GM11168 (cell line): ENCODE data around the gene CSNK1D.
"Not testable (repeated sequence)": the region's sequence is repeated elsewhere in the genome, so short reads cannot be mapped to it uniquely, and the experiment has no call there.

Source experiments
- in situ Hi-C: fragments of 300-500 bp; cut with MboI; formaldehyde crosslinking; loops from one replicate; pipeline ENCODE4 v1.12.0; 2022; ENCODE audit warnings: low sequenced_read_pairs; ENCODE audit not compliant: unreplicated experiment

CSNK1D gene

DNA sequence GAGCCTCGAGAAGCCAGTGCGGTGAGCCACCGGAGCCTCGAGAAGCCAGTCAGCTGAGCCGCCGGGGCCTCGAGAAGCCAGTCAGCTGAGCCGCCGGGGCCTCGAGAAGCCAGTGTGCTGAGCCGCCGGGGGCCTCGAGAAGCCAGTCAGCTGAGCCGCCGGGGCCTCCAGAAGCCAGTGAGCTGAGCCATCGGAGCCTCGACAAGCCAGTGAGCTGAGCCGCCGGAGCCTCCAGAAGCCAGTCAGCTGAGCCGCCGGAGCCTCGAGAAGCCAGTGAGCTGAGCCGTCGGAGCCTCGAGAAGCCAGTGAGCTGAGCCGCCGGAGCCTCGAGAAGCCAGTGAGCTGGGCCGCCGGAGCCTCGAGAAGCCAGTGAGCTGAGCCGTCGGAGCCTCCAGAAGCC, 18.8 kb downstream of the CSNK1D start:
- in situ Hi-C loops, result not testable (repeated sequence)

DNA sequence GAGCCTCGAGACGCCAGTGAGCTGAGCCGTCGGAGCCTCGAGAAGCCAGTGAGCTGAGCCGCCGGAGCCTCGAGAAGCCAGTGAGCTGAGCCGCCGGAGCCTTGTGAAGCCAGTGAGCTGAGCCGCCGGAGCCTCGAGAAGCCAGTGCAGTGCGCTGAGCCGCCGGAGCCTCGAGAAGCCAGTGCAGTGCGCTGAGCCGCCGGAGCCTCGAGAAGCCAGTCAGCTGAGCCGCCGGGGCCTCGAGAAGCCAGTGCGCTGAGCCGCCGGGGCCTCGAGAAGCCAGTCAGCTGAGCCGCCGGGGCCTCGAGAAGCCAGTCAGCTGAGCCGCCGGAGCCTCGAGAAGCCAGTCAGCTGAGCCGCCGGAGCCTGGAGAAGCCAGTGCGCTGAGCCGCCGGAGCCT, 19.4 kb downstream of the CSNK1D start:
- in situ Hi-C loops, result not testable (repeated sequence)

DNA sequence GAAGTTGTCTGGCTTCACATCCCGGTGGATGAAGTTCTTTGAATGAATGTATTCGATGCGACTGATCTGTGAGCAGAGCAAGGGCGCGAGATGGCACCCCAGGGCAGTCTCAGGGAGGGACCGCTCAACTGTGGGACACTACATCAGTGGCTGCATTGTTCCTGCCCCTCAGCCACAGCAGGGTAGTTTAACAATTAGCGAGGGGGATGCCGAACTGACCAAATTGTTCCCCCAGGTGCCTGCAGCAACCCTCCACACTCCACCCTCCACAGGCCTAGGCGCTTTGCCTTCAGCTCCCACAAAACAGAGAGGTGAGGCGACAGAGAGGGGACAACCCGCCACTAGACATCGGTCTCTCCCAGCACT, 20.3 kb downstream of the CSNK1D start:
- in situ Hi-C loops, result no loop called here

DNA sequence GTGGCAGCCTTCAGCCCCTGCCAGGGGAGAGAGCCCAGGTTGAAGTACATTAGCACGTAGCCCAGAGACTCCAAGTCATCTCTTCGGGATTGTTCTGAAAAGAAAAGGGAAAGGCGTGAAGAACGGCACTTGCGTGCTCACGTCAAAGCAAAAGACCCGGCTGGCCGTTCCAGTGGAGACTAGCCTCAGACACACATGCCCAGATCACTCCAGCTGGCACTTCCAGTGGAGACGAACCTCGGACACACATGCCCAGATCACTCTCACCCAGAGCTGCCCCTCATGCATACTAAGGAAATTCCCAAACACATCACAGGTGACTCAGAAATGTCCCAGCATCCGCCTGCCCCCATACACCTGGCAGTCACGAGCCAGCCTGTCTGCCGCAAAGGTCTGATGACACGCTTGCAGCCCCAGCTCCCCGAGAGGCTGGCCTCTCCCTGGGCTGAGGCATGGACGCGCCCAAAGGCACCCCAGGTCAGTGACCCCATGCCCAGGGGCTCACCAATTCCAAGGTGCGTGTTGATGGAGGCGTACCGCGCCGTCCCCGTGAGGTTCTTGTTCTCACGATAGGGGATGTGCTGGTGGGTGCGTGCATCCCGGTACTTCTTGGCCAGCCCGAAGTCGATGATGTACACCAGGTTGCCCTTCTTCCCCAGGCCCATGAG, 20.9 kb downstream of the CSNK1D start:
- in situ Hi-C loops, result no loop called here

DNA sequence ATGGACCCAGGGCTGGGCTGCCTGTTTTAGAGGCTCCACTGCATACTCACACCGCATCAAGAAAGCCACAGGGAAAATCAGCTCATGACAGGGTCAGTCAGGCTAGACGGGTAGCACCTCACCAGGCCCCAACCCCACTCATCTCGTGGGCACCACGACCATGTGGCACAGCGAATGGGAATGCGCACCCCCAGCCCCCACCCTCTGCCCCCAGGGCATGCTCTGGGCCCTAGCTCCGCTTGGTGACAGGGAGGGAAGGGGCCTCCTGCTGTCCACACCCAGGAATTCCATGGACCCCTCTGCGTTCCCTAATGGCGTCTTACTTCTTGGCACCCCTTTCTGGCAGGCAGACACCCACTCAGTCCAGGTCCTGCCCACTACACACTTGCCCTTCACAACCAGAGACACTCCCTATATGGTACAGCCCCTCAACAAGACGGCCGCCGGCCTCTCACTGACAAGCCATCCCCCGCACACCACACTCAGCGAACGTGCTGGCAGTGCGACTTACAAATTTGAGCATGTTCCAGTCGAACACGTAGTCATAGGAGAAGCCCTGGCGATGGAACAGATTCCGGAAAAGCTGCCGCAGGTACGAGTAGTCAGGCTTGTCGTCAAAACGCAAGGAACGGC, 22.5 kb downstream of the CSNK1D start:
- in situ Hi-C loops, result no loop called here

DNA sequence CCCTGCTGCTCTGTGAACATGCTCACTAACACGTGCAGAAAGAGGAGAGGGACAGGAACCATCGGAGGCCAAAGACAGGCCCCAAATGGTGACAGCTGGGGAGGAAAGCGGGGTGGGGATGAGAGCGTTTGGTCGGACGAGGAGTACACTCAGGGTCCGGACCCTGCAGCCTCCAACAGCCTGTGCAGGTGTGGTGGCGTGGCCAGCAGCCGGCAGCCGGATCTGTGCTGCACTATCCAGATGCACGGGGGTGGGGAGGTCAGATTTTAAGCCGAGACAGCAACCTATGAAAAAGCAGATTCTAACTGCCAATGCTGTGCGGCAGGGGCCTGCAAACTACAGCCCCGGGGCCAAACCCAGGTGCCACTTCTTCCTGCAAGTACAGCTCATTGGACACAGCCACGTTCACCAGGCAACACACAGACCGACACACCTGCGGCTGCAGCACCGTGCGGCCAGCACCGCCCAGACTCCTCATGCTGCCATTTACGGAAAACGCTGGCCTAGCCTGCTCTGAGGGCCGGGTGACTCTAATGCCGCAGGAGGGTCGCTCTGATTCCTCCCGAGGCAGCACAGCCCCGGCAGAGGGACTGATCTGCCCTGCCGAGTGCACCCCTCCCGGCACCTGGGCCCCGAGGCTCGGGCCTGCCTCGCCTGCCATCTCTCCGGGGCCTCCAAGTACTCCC, 23.5 kb downstream of the CSNK1D start:
- in situ Hi-C loops, result no loop called here

DNA sequence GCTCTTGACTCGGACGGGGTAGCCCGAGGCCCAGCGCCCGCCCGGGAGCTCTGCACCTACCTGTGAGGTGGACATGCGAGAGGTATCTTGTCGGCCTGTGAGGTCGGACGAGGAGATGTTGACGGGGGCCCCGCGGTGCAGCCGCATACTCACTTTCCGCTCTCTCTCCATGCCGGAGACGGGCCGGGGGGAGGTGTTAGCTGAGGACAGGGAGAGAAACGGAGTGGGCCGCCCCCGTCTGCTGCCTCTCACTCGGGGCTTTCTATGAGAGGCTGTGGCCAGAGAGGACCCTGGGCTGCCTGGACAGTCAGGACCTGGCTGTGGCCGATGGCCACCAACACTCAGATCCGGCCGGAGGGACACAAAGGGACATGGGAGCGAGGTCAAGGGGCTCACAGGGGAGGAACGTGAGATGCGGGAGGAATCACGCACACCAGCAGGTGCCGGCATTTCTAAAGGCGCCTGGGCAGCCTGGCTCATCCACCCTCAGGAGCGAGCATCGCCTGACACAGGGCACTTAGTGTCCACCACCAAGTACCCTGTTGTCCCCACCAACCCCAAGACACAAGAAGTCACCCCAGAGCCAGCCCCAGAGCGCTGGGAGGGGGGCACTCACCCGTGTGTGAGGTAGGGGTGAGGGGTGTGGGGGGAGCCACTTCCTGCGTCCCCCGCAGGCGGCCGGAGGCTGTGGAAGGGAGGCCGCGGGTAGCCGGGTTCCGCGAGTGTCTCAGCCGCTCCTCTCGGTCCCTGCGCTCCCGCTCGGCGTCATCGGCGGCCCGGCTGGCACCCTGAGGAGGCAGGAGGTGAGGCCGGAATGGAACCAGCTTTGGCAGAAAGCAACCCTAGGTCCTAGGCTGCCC, 24.5 kb downstream of the CSNK1D start:
- in situ Hi-C loops, result no loop called here

DNA sequence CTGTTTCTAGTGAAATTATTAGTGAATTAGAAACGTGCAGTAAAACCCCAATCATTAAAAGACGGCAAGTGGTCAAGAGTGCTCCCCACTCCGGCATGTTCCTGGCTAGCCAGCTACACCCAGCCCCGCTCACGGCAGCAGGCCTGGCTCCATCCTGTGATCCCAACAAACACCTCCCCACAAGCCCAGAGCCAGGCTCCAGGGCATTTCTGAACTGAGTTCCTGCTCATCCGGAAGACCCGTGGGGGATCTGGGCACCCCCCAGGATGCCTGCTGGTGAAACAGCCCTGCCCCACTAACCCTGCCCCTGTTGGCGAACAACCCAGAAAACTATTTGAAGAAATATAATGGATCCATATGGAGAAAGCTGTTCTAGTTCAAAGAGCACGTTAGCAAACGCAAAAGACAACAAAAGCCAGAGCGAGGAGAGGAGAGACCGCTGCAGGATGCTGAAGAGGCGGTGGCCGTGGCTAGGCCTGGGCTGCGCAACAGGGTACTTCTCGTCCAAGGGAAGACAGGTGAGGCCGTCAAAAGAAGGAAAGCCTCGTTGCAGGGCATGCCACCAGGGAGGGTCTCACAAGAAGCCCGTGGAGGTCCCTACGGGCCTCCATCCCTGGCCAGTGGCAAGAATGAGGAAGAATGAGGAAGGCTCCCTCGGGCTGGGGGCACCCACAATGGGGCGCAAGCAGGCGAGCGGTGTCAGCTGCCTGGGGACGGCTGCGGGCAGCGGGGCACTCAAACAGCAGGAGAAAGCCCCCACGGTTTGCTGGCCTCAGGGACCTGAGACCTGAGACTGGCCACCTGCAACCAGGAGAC, 25.4 kb downstream of the CSNK1D start:
- in situ Hi-C loops, result no loop called here

DNA sequence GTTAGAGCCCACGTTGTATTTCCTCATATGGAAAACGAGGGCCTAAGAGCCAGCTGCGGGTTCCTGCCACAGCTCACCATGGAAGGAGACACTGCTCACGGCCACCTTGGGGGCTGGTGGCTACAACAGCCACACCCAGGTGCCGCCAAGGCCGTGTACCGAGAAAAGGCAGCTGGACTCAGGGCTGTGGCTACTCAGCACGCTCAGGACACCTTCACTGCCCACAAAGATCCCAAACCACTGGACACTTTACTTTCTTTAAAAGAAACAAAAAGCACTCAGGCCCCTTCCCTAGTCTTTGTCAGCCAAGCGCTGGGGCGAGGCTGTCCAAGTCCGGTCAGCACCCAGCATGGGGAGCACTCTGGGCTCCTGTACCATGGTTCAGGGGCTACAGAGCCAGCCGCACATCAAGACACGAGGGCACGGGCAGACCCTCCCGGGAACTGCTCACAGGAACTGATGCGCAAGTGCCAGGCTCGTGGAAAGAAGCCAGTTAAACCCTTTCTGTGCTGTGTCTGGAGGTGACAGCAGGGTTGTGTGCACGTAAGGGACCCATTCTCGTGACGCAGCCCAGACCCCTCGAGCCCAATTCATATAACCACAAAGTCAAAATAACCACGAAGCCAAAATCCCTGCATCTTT, 26.2 kb downstream of the CSNK1D start:
- in situ Hi-C loops, result no loop called here

DNA sequence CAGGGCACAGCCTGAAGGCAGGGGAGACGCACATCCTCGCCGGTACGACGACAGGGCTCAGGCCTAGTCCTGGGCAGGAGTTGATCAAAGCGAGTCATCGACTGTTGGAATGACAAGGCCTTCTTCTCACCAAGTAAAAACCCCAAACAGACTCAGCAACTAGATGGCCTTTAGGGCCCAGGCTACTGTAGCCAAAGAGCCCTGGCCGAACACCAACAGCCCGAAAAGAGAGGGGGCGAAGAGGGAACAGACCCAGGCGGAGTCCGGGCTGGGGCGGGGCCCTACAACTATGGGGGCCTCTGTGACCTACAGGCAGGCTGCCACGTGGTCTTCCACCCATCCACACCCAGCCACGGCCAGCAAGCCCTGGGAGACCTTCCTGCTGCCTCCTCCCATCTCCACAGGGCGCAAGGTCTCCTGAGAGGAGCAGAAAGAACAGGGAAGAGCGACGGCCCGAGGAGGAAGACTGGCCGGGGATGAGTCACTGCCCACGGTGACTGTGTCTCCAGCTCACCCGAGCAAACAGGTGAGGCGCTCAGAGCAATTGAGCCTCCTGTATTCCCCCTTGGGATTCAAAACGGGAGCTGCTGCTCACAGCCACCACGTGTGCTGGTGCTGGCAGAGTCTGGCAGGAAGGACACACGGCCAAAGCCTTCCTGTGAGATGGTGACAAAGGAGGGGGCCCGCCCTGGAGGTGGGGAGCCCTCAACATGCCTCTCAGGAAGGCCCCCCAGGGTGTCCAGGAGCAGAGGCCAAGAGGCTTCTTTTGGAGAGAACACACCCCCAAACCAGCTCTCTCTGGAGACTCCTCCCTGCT, 26.9 kb downstream of the CSNK1D start:
- in situ Hi-C loops, result no loop called here

DNA sequence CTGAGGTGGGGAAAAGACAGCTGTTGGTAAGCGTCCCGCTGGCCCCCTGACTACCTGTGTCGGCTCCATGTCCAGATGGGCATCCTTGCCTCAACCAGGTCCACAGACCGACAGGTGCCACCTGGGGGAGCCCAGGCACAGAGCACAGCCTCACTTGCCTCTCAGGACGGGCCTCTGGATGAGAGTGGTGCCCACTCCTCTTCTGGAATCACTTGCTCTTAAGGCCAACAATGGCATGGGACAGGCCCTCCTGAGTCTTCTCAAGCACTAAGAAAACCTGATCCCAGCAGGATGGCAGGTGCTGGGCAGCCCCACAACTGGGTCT, 27.5 kb downstream of the CSNK1D start:
- in situ Hi-C loops, result no loop called here

DNA sequence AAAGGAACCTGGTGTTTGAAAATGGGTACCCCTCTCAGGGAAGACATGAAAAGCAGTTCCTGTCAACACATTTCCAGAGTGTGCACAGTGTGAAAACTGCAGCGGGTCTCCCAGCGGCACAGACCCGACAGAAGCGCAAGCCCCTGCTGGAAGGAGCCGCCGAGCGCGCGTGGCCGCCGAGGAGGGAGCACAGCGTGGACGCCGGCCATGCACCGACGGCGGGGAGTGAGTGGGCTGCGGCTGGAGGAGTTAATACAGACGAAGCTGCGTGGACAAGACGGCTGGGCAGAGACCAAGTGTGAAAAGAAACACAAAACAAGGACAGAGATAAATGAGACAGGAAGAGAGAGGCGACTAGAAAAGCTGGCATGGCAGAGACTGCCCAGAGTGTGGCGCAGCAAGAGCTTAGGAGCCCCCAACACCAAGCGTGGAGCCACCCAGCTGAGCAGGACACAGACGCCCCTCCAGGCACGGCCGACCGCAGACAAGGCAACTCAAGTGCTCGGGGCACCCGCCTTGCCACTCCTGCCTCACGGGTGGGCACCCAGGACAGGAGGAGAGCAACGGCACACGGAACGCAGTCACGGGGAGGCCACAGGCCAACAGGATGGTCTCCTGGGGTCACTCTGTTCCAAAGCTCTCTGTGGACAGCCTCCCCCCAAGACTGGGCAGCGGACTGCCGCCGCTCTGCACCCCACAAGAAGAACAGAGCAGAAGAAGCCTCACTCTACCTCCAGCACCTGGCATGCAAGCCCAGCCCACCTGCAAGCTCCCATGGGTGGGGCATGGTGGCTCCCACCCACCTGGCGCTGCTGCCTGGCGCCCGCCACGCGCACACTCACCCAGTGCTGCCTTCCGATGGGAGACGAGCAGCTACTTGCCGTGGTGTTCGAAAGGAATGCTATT, 28.1 kb downstream of the CSNK1D start:
- in situ Hi-C loops, result no loop called here

DNA sequence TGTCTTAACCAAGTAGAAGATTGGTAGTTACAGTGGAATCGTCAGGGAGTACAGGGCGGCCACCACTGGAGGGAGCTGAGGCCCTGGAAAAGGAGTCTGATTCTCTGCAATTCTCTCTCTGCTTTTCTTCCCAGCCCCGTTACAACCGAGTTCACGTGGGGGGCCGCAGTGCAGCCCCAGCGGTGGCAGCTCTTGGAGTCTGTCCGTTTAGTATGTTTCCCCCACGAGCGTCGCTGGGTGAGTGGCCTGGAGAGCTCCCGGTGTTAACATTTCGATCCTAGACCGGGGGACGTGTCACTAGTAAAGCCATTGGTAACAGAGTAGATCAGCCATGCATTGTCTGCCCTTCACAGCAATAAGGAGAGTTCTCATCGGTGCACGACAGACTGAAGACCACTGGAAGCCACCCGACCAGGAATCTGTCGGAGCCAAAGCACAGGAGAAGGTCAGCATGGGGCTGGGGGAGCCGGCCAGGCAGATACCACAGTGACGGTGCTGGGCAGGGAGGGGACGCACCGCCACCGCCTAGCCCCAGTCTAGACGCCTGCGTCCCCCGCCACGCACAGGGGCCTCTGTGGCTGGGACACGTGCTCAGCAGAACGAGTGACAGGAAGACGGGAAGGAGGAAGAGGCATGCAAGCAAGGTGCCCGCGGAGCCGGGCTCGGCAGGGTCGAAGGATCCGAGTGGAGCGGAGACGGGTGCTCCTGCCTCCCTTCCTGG, 28.9 kb downstream of the CSNK1D start:
- in situ Hi-C loops, result no loop called here

DNA sequence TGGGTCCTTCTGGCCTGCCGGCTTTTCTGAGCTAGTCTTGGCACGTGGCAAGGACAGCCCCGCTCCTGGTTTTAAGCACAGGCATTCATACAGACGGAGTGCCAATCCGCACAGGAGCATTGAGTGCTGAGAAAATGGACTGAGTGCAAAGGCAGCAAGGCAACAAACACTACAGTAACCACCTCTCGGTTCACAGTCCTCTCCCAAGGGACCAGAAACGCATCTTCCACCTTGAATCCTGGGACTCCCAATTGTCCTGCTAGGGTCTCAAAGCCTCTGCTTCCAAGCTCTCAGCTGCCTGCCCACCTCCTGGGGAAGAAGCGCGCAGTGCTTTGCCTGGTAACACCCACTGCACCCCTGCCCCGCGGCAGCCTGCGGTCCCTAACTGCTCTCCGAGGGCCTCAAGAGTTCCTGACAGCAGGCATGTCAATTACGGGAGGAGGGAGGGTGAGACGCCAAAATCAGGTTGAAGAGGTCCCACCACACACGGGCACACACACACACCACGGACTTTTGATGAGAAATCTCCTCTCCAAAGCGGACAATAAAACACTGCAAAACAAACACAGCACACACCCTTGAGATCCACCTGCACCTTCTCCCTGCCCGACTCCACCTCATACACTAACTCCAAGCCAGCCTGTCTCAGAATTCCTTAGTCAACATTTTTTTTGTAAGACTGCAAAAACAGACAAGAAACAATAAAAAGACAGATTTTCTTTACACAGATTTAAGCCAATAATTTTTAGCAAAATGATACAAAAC, 29.7 kb downstream of the CSNK1D start:
- in situ Hi-C loops, result no loop called here

DNA sequence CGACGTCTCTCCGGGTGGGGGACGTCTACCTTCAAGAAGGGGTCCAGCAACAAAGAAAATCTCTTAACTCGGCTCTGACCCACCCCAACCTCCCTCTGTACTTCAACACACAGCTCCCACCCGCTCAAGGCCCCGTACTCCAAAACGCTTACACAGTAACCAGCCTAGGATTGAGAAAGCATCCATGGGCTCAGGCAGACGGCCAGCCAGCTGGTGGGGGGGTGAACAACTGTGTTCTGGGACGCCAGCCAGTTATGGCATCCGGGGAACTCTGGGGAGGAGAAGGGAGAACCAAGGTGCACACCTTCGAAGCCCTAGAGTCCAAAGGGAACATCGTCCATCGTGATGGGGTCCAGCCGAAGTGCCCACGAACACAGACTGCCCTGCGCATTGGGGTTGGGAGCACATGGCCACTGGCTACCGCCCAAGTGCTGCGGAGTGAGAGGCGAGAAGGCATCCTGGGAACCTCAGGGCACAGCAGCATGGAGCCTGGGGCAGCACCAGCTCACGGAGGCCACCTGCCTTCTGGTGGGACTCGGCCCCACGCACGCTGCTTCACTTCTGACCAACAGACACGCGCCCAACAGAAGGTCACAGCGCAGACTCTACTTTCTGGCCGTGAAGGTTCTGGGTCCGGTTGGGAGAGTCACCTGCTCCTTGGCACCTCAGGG, 30.4 kb downstream of the CSNK1D start:
- in situ Hi-C loops, result no loop called here

DNA sequence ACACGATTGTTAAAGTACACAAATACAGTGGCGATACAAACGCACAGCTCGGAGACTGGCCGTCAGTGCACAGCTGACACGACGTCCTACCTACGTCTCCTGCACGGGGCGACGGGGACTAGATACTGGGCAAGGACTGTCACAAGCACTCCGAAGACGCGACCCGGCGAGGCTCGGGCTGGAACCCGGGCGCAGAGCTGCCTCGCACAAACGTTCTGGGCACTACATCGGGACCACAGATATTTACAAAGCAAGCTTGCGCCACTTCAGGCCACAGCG, 30.9 kb downstream of the CSNK1D start:
- in situ Hi-C loops, result no loop called here
